Stimulated activated CD4-positive, alpha-beta T cell treated with anti-CD3 and anti-CD28 coated beads, Interleukin-12 subunit alpha, Interleukin-12 subunit beta, amount 100 ng/mL, for 4 hours (primary cell): ENCODE results near the gene SKIC2.
"Not testable (repeated sequence)": the region's sequence is repeated elsewhere in the genome, so short reads cannot be mapped to it uniquely, and the experiment has no call there.

ENCODE experiments used
- DNase-seq: peaks from one replicate; pipeline ENCODE4 v3.0.0-alpha.2; 2020

The SKIC2 gene

DNA sequence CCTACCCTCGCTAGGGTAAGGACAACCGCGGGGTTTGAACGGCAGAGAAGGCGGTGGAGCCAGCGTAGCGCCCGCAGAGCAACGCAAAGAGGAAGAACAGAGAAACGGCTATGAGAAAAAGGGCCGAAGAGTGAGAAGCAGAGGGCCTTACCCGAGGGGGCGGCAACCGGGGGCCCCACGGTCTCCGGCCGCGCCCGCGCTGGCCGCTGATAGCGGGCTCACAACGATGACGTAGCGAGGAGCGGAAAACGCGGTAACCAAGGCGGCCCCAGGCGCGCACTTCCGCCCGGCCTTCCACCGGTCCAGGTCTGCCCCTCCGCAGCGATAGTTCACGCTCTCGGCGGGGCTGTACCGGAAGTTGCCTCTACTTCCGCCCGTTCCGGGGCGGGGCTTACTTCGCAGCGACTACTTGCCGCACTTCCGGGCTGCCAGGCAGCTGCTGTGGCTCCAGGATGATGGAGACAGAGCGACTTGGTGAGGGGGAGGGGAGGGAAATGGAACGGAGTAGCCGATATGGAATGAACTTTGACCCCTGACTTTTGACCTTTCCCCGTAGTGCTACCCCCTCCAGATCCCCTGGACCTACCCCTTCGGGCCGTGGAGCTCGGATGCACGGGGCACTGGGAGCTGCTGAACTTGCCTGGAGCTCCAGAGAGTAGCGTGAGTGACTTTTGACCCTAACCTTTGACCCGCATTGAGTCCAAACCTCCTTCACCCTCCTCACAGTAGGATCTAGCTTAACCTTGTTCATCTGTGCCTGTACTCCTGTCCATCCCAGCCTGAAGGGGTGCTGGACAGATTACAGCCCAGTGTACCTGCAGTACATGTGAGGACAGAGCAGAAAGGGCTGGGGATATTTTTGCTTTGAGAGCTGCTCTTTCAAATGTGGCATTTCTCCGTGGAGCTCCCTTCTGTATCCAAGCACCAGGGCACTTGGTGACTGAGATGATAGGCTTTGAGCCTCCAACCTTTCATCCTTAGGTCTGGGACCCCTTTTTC is at the start of gene SKIC2, which contains the start of gene NELFE:
Gene SKIC2 (plus strand): TSS at position 435 of the 999 bp plus-strand sequence. CDS start 18 bp downstream, at position 453.
Gene NELFE (minus strand): TSS at position 231 of the 999 bp plus-strand sequence. CDS start 525 bp downstream, outside the sequence.
- peak; percentile 98 for DNase-seq

- DNase-seq = not testable (repeated sequence)
Observed at GRCh38 chr6:31909298-31909697, 49.7 kb upstream of the SKIC2 start.

DNA sequence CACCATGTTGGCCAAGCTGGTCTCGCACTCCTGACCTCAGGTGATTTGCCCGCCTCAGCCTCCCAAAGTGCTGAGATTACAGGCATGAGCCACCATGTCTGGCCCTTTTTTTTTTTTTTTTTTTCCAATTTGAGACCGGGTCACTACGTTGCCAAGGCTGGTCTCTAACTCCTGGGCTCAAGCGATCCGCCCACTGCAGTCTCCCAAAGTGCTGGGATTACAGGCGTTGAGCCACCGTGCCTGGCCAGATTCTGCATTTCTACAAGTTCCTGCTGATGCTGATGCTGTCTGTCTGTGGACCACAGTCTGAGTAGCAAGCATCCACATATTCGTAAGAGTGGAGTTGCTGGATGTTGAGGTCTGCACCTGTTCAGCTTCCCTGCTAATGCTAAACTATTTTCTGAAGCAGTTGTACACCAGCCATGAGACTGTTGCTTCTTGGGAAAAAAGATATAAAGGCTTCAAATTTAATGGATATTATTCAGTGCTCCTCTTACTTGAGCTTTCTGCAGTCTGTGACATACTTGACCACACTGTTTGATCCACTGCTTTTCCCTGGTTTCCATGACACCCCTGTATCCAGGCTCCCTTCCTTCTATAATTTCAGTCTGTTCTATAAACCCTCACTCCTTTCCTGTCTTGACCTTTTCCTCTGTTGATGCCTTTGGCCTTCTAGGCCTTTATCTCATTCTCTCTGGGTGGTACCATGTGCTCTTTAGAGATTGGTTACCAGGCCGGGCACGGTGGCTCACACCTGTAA is 47.0 kb upstream of the SKIC2 start:
- no peak for DNase-seq

GRCh38 chr6:31915351-31915750 is 43.6 kb upstream of the SKIC2 start:
- no peak for DNase-seq

- no peak for DNase-seq
Observed at GRCh38 chr6:31915756-31916155, 43.2 kb upstream of the SKIC2 start.

GRCh38 chr6:31918069-31918720 is 40.8 kb upstream of the SKIC2 start:
- no peak for DNase-seq

GRCh38 chr6:31919624-31920303 is 39.2 kb upstream of the SKIC2 start:
- no peak for DNase-seq

- no peak for DNase-seq
Observed at GRCh38 chr6:31920811-31921210, 38.2 kb upstream of the SKIC2 start.

GRCh38 chr6:31922942-31923341 is 36.0 kb upstream of the SKIC2 start:
- peak; percentile 15 for DNase-seq

- DNase-seq = no peak
Observed at GRCh38 chr6:31927242-31927862, 31.6 kb upstream of the SKIC2 start, which contains the start of gene C2. Gene C2 (plus strand): TSS chr6:31927717. CDS start chr6:31927753, 36 bp downstream.

- no peak for DNase-seq
Observed at GRCh38 chr6:31927863-31928671, 30.9 kb upstream of the SKIC2 start.

DNA sequence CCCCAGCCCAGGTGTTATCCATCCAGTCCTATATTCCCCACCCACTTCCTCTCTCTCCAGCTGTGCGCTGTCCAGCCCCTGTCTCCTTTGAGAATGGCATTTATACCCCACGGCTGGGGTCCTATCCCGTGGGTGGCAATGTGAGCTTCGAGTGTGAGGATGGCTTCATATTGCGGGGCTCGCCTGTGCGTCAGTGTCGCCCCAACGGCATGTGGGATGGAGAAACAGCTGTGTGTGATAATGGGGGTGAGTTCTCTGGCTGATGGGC is 30.4 kb upstream of the SKIC2 start:
- no peak for DNase-seq

DNA sequence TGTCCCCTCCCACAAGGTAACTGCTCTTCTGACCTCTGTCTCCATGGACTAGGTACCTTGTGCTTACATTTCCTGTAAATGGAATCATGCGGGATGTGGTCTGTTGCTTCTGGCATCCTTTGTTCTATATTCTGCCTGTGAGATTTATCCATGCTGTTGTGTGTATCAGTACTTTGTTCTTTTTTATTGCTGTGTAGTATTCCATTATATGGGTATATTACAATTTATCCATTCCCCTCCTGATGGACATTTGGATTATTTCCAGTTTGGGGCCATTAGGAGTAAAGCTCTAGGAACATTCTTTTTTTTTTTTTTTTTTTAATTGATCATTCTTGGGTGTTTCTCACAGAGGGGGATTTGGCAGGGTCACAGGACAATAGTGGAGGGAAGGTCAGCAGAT is 28.0 kb upstream of the SKIC2 start:
- no peak for DNase-seq

GRCh38 chr6:31932137-31932536 is 26.8 kb upstream of the SKIC2 start:
- not testable (repeated sequence) for DNase-seq

- no peak for DNase-seq
Observed at GRCh38 chr6:31933537-31933936, 25.4 kb upstream of the SKIC2 start.

DNA sequence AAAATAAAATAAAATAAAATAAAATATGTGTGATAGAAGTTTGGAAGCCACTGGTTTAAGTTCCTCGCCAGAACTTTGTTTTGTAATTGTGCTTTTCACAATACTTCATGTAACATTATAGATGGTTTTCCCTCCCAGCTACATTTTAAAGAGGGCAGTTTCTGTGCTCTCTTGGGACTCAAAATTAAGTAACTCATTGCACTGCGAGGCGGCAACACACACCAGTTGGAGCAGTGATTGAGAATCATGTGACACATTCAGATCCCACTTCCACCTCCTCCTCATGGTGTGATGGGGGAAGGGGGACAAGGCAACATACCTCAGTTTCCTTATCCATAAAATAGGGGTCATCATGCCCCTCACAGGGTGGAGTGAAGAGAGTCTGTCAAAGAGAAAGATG is 24.0 kb upstream of the SKIC2 start:
- no peak for DNase-seq

DNA sequence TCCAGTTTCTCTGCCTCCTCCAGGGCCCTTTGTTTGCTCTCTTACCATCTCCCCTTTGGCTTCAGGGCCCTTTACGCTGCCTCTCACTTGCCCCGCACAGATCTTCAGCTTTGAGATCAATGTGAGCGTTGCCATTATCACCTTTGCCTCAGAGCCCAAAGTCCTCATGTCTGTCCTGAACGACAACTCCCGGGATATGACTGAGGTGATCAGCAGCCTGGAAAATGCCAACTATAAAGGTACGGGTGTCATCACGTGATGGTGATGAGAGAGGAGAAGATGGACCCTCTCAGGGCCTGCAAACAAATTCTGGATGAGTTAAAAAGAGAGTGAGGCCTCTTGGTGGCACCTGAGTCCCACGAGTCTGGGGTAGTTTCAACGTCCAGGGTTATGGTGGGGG is 23.2 kb upstream of the SKIC2 start:
- no peak for DNase-seq

DNA sequence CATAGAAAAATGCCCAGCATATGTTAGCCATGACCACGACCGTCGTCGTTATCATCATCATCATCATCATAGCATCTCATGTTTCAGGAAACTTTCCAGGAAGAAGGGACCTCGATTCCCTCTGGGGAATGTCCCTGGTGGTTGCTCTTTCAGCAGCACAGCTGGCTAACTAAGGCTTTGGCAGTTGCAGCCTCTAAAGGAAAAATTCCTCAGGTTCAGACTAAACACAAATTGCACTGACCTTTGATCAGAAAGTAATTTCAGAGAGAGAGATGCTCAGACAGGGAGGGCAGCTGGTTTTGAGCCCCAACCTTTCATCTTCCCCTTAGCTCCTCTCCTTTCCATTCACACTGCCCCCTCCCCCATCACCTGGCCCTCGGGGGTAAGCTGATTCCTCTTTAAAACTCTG is 18.7 kb upstream of the SKIC2 start:
- no peak for DNase-seq

- no peak for DNase-seq
Observed at GRCh38 chr6:31943742-31944141, 15.2 kb upstream of the SKIC2 start.

- no peak for DNase-seq
Observed at GRCh38 chr6:31945154-31945506, 13.8 kb upstream of the SKIC2 start.
